Effector memory CD4-positive, alpha-beta T cell (primary cell): ENCODE measurements around the gene SIN3A.

Experiments used
- DNase-seq, 3 donors: peaks; one replicate each; pipeline ENCODE4 v3.0.0-alpha.2; 2020
- H3K27ac ChIP-seq: 2 replicates; pipeline ENCODE4 v1.7.0; 2013; ENCODE audit warnings: mild to moderate bottlenecking, low read length, moderate library complexity; ENCODE audit not compliant: insufficient read depth, poor library complexity, severe bottlenecking
- H3K27me3 ChIP-seq: replicated peaks from 2 replicates; pipeline ENCODE4 v1.7.0; 2013; ENCODE audit warnings: mild to moderate bottlenecking, low read length; ENCODE audit not compliant: insufficient read depth, control insufficient read depth, poor library complexity, severe bottlenecking
- H3K36me3 ChIP-seq: 2 replicates; pipeline ENCODE4 v1.7.0; 2013; ENCODE audit warnings: mild to moderate bottlenecking, low read length, moderate library complexity; ENCODE audit not compliant: control insufficient read depth, insufficient read depth
- H3K4me1 ChIP-seq: 2 replicates; pipeline ENCODE4 v1.7.0; 2013; ENCODE audit warnings: low read length, mild to moderate bottlenecking; ENCODE audit not compliant: control insufficient read depth, insufficient read depth, poor library complexity, severe bottlenecking
- H3K4me3 ChIP-seq: 2 replicates; pipeline ENCODE4 v1.7.0; 2013; ENCODE audit warnings: low read length, low read depth, mild to moderate bottlenecking; ENCODE audit not compliant: insufficient read depth, poor library complexity, severe bottlenecking
- H3K9me3 ChIP-seq: 2 replicates; pipeline ENCODE4 v1.7.0; 2013; ENCODE audit warnings: mild to moderate bottlenecking, low read length, moderate library complexity; ENCODE audit not compliant: control insufficient read depth

SIN3A gene

GRCh38 chr15:75367006-75367405 lies 84.5 kb downstream of the SIN3A start:
- DNase-seq: no peak
- peaks cover 43% of the 10 kb centered on the region for H3K36me3 ChIP-seq
- no peak overlapping the region for H3K4me3 ChIP-seq
- no peaks in the 10 kb centered on the region for H3K27me3 ChIP-seq
- no peaks in the 10 kb centered on the region for H3K9me3 ChIP-seq
- peaks cover 6% of the 10 kb centered on the region for H3K4me1 ChIP-seq
- H3K27ac ChIP-seq: peak overlapping the region; percentile 93

GRCh38 chr15:75366163-75366562 lies 85.3 kb downstream of the SIN3A start:
- Histone ChIP-seq H3K4me3 (no peak overlapping the region), H3K4me1 (peaks cover 6% of the 10 kb centered on the region), H3K27ac (no peak overlapping the region), H3K36me3 (peaks cover 43% of the 10 kb centered on the region), H3K27me3 (no peaks in the 10 kb centered on the region), H3K9me3 (no peaks in the 10 kb centered on the region)
- no peak for DNase-seq

- no peak for DNase-seq
- no peaks in the 10 kb centered on the region for H3K27me3 ChIP-seq
- H3K4me1 ChIP-seq: peaks cover 6% of the 10 kb centered on the region
- peaks cover 49% of the 10 kb centered on the region for H3K36me3 ChIP-seq
- H3K27ac ChIP-seq: no peak overlapping the region
- no peak overlapping the region for H3K4me3 ChIP-seq
- H3K9me3 ChIP-seq: no peaks in the 10 kb centered on the region
Measured at GRCh38 chr15:75364881-75365280, 86.6 kb downstream of the SIN3A start.

- Histone ChIP-seq H3K36me3 (peaks cover 57% of the 10 kb centered on the region), H3K4me1 (peaks cover 6% of the 10 kb centered on the region), H3K27me3 (no peaks in the 10 kb centered on the region), H3K27ac (no peak overlapping the region), H3K9me3 (no peaks in the 10 kb centered on the region), H3K4me3 (no peak overlapping the region)
- DNase-seq: no peak
Measured at GRCh38 chr15:75363786-75364185, 87.7 kb downstream of the SIN3A start.

- Histone ChIP-seq H3K4me1 (peaks cover 6% of the 10 kb centered on the region), H3K4me3 (no peak overlapping the region), H3K27me3 (no peaks in the 10 kb centered on the region), H3K9me3 (no peaks in the 10 kb centered on the region), H3K27ac (no peak overlapping the region), H3K36me3 (peaks cover 63% of the 10 kb centered on the region)
- no peak for DNase-seq
Measured at GRCh38 chr15:75362642-75363249, 88.7 kb downstream of the SIN3A start.

GRCh38 chr15:75361989-75362641 lies 89.4 kb downstream of the SIN3A start:
- Histone ChIP-seq H3K27ac (no peak overlapping the region), H3K4me3 (no peak overlapping the region), H3K9me3 (no peaks in the 10 kb centered on the region), H3K4me1 (peaks cover under 1% of the 10 kb centered on the region), H3K27me3 (no peaks in the 10 kb centered on the region), H3K36me3 (peaks cover 63% of the 10 kb centered on the region)
- DNase-seq: no peak

- H3K36me3 ChIP-seq: peaks cover 63% of the 10 kb centered on the region
- no peak overlapping the region for H3K4me3 ChIP-seq
- H3K9me3 ChIP-seq: no peaks in the 10 kb centered on the region
- no peaks in the 10 kb centered on the region for H3K4me1 ChIP-seq
- no peaks in the 10 kb centered on the region for H3K27me3 ChIP-seq
- DNase-seq: no peak
- no peak overlapping the region for H3K27ac ChIP-seq
Measured at GRCh38 chr15:75361361-75361988, 90.0 kb downstream of the SIN3A start.

- no peak overlapping the region for H3K4me3 ChIP-seq
- no peaks in the 10 kb centered on the region for H3K27me3 ChIP-seq
- H3K36me3 ChIP-seq: peaks cover 60% of the 10 kb centered on the region
- H3K9me3 ChIP-seq: no peaks in the 10 kb centered on the region
- no peak overlapping the region for H3K27ac ChIP-seq
- DNase-seq: no peak
- no peaks in the 10 kb centered on the region for H3K4me1 ChIP-seq
Measured at GRCh38 chr15:75360856-75361255, 90.6 kb downstream of the SIN3A start.

GRCh38 chr15:75360391-75360790 lies 91.1 kb downstream of the SIN3A start:
- Histone ChIP-seq H3K36me3 (peaks cover 58% of the 10 kb centered on the region), H3K9me3 (no peaks in the 10 kb centered on the region), H3K4me3 (no peak overlapping the region), H3K27me3 (no peaks in the 10 kb centered on the region), H3K27ac (no peak overlapping the region), H3K4me1 (no peaks in the 10 kb centered on the region)
- no peak for DNase-seq

- no peak overlapping the region for H3K27ac ChIP-seq
- no peak for DNase-seq
- no peaks in the 10 kb centered on the region for H3K27me3 ChIP-seq
- no peaks in the 10 kb centered on the region for H3K9me3 ChIP-seq
- H3K36me3 ChIP-seq: peaks cover 59% of the 10 kb centered on the region
- no peak overlapping the region for H3K4me3 ChIP-seq
- no peaks in the 10 kb centered on the region for H3K4me1 ChIP-seq
Measured at GRCh38 chr15:75359537-75360250, 91.8 kb downstream of the SIN3A start.
